ENCODE results near the gene WDR35. TPM values are rescaled to one million over a fixed set of nuclear protein-coding genes. Genes with fewer than 3 reads are reported as not detected.

Gene WDR35
- total RNA-seq, 1 experiment from 2014 or later = 6.6 TPM

Other genes with a start within 250 kb of the WDR35 start
- 10.0 and 12.1 TPM in 2 replicates for gene TTC32, start 88.1 kb downstream of the WDR35 start, total RNA-seq (2014; rRNA removed)
- 1.1 and 1.6 TPM in 2 replicates for gene MATN3, start 22.6 kb upstream of the WDR35 start, total RNA-seq (2014; rRNA removed)
- 54.5 and 62.7 TPM in 2 replicates for gene LAPTM4A, start 61.5 kb upstream of the WDR35 start, total RNA-seq (2014; rRNA removed)
- 358 and 362 TPM in 2 replicates for gene SDC1, start 235.0 kb upstream of the WDR35 start, total RNA-seq (2014; rRNA removed)